GM19239 (cell line): ENCODE results near the gene PKIG.
"Not testable (repeated sequence)": the region's sequence is repeated elsewhere in the genome, so short reads cannot be mapped to it uniquely, and the experiment has no call there.

ENCODE experiments used
- DNase-seq: peaks from one replicate; pipeline ENCODE4 v3.0.0; 2011; ENCODE audit warnings: low spot score; ENCODE audit not compliant: insufficient read length
- FAIRE-seq: peaks from 2 replicates; lab custom pipeline; 2011; peaks lifted over from hg19 to GRCh38; lab: Jason Lieb, UNC

The PKIG gene

GRCh38 chr20:44571362-44571988 is 10.9 kb upstream of the PKIG start:
- no peak for DNase-seq
- no peak for FAIRE-seq

GRCh38 chr20:44572551-44573500 is 9.6 kb upstream of the PKIG start:
- DNase-seq (no peak), FAIRE-seq (no peak)

DNA sequence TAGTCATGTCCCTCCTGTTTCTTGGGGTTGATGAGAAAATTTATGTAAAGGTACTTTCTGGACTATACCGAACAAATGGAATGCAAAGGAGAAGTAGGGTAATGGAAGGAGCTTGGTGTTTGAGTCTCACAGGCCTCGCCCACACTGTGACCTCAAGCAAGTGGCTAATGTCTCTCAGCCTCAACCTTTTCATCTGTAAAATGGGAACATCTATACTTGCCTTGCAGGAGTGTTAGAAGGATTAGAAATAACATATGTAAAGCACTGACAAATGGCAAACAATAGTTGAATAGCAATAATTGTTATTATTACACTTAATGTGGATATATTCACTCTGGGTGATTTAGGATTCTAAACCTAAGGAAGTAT is 8.9 kb upstream of the PKIG start:
- FAIRE-seq (no peak), DNase-seq (no peak)

GRCh38 chr20:44574372-44574771 is 8.0 kb upstream of the PKIG start:
- DNase-seq (no peak), FAIRE-seq (no peak)

GRCh38 chr20:44576297-44576696 is 6.1 kb upstream of the PKIG start:
- DNase-seq (no peak), FAIRE-seq (no peak)

- FAIRE-seq (no peak), DNase-seq (no peak)
These were observed 2.9 kb upstream of the PKIG start for GRCh38 chr20:44579313-44580081.

- FAIRE-seq (no peak), DNase-seq (no peak)
These were observed 1.7 kb upstream of the PKIG start for GRCh38 chr20:44580581-44581268.

DNA sequence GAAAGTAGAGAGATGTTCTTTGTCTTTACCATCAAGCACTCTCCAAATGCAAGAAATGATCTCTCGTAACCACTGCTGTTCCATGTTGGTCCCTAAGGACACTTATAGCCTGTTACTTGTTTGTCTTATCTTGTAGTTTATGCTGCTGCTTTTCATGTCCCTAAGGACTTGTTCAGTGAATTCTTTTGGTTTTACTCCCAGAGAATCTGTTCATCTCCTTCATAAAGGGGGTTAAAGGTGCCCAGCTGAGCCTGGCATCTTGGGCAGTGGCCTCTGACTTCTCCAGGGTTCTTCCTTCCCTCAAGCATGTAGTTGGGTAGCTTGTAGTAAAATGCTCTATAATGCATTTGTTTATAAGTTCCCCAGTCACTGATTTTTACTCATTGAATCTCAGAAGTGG is 864 bp upstream of the PKIG start:
- DNase-seq (no peak), FAIRE-seq (no peak)

- FAIRE-seq (peak; percentile 68), DNase-seq (no peak)
These were observed 778 bp downstream of the PKIG start for GRCh38 chr20:44583157-44583556.

GRCh38 chr20:44584162-44584561 is 1.8 kb downstream of the PKIG start:
- DNase-seq: no peak
- no peak for FAIRE-seq

GRCh38 chr20:44585057-44585963 is 2.9 kb downstream of the PKIG start:
- FAIRE-seq (peak; percentile 80), DNase-seq (no peak)

DNA sequence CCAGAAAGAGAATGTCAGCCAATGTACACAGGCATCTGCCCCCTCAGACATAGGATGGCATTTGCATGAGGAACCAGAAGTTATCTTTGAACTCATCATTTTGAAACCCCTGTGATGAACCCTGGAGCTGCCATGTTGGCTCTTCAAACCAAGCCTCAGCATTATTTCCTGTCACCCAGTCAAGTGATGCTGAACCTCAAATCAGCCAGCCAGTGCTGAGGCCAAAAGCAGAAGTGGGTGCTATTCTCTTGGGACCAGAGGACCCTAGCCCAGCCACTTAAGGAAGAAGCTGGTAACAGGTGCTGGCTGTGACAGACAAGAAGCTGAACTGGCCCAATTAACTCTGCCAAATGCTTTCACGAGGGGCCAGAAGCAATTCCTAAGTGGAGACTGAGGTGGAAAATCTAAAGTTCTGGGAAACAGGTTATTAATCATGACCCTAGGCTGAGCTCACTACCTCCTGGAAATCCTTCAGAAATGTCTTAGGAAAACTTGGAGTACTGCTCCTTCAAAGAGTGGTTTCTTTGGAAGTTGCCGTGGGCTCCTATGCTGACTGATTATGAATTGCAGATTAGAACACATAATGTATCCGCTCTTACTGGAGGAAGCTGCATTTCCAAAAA is 4.0 kb downstream of the PKIG start:
- DNase-seq (peak; percentile 30), FAIRE-seq (peak; percentile 96)

DNA sequence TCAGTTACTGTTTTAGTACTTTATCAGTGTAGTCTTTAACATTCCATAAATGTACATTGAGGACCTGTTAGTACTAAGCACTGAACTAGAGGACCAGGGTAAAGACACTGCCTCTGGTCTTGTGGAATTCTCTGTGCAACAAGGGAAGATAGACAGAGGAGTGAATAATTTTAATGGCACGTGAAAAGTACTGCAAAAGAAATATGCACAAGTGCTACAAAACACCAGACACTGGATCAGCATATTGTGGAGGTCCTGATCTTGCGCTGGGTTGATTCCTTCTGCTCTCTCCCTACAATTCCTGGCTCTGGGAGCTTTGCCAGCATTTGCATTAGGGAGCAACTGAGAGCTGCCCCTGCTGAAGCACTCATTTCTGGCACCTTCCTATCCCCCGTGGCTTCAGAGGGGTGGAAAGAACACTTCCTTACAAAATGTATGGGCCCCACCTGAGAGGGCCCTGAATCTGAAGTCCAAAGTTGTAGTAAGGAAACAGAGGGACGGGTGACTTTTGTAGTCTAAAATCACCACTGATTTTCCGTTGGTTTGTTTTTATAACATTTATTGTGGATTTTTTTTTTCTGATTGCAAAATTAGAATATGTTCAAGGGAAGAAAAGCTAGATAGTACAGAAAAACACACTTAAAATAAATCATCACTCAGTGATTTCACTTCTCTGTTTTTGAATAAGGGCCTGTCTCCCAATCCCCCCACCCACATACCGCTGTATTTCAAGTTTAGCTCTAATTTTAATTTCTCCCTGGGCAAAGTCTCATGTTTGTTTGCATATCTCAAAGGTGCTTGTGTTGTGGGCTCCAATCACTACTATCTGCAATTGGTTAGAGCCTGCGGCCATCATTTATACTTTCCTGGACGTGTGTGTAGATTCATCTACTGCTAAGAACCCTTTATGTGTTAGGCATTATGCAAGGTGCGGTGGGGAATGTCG is 4.9 kb downstream of the PKIG start:
- DNase-seq (no peak), FAIRE-seq (peak; percentile 54)

DNA sequence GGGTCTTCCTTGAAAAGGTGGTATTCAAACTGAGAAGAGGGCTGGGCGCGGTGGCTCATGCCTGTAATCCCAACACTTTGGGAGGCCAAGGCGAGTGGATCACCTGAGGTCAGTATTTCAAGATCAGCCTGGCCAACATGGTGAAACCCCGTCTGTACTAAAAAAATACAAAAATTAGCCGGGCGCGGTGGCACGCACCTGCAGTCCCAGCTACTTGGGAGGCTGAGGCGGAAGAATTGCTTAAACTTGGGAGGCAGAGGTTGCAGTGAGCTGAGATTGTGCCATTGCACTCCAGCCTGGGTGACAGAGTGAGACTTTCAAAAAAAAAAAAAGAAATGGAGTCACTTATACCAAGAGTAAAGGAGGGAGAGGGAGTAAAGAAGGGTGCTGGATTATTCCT is 5.9 kb downstream of the PKIG start:
- not testable (repeated sequence) for FAIRE-seq, DNase-seq

GRCh38 chr20:44589537-44589936 is 7.2 kb downstream of the PKIG start:
- FAIRE-seq (no peak), DNase-seq (no peak)

DNA sequence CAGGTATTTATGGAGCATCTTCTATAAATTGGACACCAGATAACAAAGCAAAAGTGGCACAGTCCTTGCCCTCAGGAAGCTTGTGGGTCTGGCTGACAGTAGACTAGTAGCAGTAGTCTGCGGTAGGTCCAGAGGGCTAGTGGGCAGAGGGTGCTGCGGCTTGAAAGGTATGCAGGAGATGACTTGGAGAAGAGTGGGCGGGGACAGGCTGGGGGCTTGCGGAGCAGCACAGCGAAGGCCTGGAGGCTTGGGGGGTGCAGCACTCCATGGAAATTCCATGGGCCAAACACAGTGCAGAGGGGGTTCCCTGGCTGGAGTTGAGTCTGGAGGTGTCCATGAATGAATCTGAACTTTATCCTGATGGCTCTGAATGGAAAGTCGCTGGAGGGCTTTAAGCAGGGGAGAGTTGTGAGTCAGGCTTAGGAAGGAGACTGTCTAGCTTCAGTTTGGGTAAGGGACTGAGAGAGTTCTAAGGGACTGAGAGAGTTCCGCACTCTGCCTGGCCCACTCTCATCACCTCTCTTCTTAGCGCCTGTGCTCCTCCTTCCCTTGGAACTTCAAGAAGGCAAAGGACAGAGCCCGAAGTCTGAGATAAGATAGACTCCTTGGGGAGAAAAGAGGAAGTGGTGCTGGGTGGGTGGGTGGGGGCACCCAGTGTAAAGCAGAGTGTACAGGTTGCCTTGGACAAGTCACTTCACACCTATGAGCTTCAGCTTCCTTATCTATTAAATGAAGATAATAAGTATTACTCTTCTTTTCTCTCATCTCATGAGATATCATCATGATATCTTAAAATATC is 8.8 kb downstream of the PKIG start:
- no peak for DNase-seq
- no peak for FAIRE-seq

- DNase-seq: no peak
- no peak for FAIRE-seq
These were observed 10.0 kb downstream of the PKIG start for GRCh38 chr20:44592366-44592765.
